Measurements from ENCODE around the gene BGN.

Gene BGN

GRCh38 chrX:153526042-153526441, 31.3 kb downstream of the BGN start:
- no peak overlapping the region for H3K4me3 ChIP-seq (ENCODE audit: low read depth, low read length)
- CTCF ChIA-PET, result no interaction called here
- TF ChIP-seq CTCF (IDR thresholded peaks at IDR 0.05; ENCODE audit: insufficient read depth, low read length, missing control alignments), result no peak

DNA sequence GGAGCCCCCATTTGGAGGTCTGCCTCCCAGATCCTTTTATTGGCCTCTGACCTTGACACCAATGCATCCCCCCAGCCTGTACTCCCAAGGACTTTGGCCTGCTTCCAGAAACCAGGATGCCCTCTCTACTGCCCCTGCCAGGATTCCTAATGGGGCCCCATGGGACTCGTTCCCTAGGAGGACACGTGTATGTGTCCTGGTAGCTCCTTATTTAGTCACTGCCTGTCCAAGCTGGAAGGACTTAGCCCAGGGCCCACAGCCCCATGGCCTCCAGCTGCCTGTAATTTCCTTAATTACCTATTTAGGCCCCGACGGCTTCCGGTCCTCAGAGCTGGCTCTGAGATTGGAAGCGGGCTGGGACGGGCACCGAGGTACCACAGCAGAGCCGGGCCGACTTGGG, 32.0 kb downstream of the BGN start:
- POLR2A ChIA-PET, result no interaction called here
- no peak for DNase-seq (ENCODE audit: low read depth, low spot score)
- CTCF ChIA-PET, result interaction anchor here (1.4 to 2.7 kb wide), 2 partner anchors 11 to 12 kb away, joined by 6 to 13 read pairs; no protein-coding TSS in a partner anchor

More at GRCh38 chrX:153526042-153526441, 31.3 kb downstream of the BGN start:
- POLR2A ChIA-PET, result no interaction called here
- no peak for DNase-seq (ENCODE audit: low read depth, low spot score)

GRCh38 chrX:153527208-153527607, 32.4 kb downstream of the BGN start:
- POLR2A ChIA-PET, result no interaction called here
- CTCF ChIA-PET, result interaction anchor here (1.4 to 2.7 kb wide), 2 partner anchors 10 to 12 kb away, joined by 6 to 13 read pairs; no protein-coding TSS in a partner anchor
- no peak for DNase-seq (ENCODE audit: low read depth, low spot score)
- no peak overlapping the region for H3K4me3 ChIP-seq (ENCODE audit: low read depth, low read length)
- TF ChIP-seq CTCF (IDR thresholded peaks at IDR 0.05; ENCODE audit: insufficient read depth, low read length, missing control alignments), result no peak

More for the DNA sequence above, 32.0 kb downstream of the BGN start:
- H3K4me3 ChIP-seq (ENCODE audit: low read depth, low read length), result no peak overlapping the region
- TF ChIP-seq CTCF (IDR thresholded peaks at IDR 0.05; ENCODE audit: insufficient read depth, low read length, missing control alignments), result no peak

- no peak for DNase-seq (ENCODE audit: low read depth, low spot score)
- ChIA-PET CTCF (interaction anchor here (1.5 to 1.6 kb wide), 2 partner anchors 9 to 79 kb away, joined by 3 to 8 read pairs; no protein-coding TSS in a partner anchor), POLR2A (no interaction called here)
- no peak for TF ChIP-seq CTCF (IDR thresholded peaks at IDR 0.05; ENCODE audit: insufficient read depth, low read length, missing control alignments)
- H3K4me3 ChIP-seq (ENCODE audit: low read depth, low read length), result no peak overlapping the region
Measured at GRCh38 chrX:153530411-153531129, 35.8 kb downstream of the BGN start.

GRCh38 chrX:153533091-153533490, 38.3 kb downstream of the BGN start:
- CTCF ChIA-PET, result interaction anchor here (1.2 kb wide), 1 partner anchor 11 kb away, joined by 3 read pairs; no protein-coding TSS in a partner anchor
- H3K4me3 ChIP-seq (ENCODE audit: low read depth, low read length), result no peak overlapping the region
- no peak for TF ChIP-seq CTCF (IDR thresholded peaks at IDR 0.05; ENCODE audit: insufficient read depth, low read length, missing control alignments)
- POLR2A ChIA-PET, result no interaction called here
- no peak for DNase-seq (ENCODE audit: low read depth, low spot score)

GRCh38 chrX:153537080-153537479, 42.3 kb downstream of the BGN start:
- DNase-seq (ENCODE audit: low read depth, low spot score), result no peak
- no peak overlapping the region for H3K4me3 ChIP-seq (ENCODE audit: low read depth, low read length)
- POLR2A ChIA-PET, result no interaction called here
- CTCF ChIA-PET, result interaction anchor here (1.0 to 4.8 kb wide), 4 partner anchors 10 to 131 kb away, joined by 3 to 107 read pairs (median 25); no protein-coding TSS in a partner anchor
- TF ChIP-seq CTCF (IDR thresholded peaks at IDR 0.05; ENCODE audit: insufficient read depth, low read length, missing control alignments), result no peak

Data from AG04449 (cell line).